Panc1 (cell line): ENCODE results near the gene GRIN2A. TPM values are rescaled to one million over a fixed set of nuclear protein-coding genes. Genes with fewer than 3 reads are reported as not detected.

Experiments
- ATAC-seq: fragments of 200-7000 bp; cut with Tn5 transposase; 2 replicates; pipeline ENCODE4 v1.9.1; 2020; ENCODE audit warnings: mild to moderate bottlenecking, moderate library complexity
- BruUV-seq: library from RNA; stranded (reverse); fragments of 400-500 nt; replicated peaks from 2 replicates; lab custom pipeline; 2021; lab: Mats Ljungman, UMichigan
- CTCF ChIA-PET: fragments of 300-600 bp; sonication (Branson Sonifier 250); formaldehyde crosslinking; loops from one replicate; lab custom pipeline; 2022; ENCODE audit warnings: antibody characterized with exemption; lab: Charles Lee
- POLR2A ChIA-PET: fragments of 300-600 bp; sonication (Branson Sonifier 250); formaldehyde crosslinking; loops from one replicate; lab custom pipeline; 2022; ENCODE audit warnings: antibody characterized with exemption; lab: Charles Lee
- DNase-seq: peaks from one replicate; pipeline ENCODE4 v3.0.0-alpha.2; 2010; ENCODE audit warnings: low read depth, low spot score
- H3K27ac ChIP-seq: 2 replicates; pipeline ENCODE4 v1.5.1; 2011; ENCODE audit warnings: mild to moderate bottlenecking, low read length, inconsistent platforms
- H3K27me3 ChIP-seq: fragments of 200-500 bp; sonication (Bioruptor generic); 2 replicates; pipeline ENCODE4 v1.6.0; 2014; ENCODE audit warnings: low read length, inconsistent platforms; ENCODE audit not compliant: control insufficient read depth, insufficient read depth
- H3K36me3 ChIP-seq: fragments of 200-500 bp; sonication (Bioruptor generic); 2 replicates; pipeline ENCODE4 v1.5.1; 2014; ENCODE audit warnings: inconsistent platforms, mild to moderate bottlenecking, low read length, moderate library complexity; ENCODE audit not compliant: control insufficient read depth, insufficient read depth
- H3K4me1 ChIP-seq: 2 replicates; pipeline ENCODE4 v1.5.1; 2011; ENCODE audit warnings: inconsistent platforms, mild to moderate bottlenecking, low read length, moderate library complexity; ENCODE audit not compliant: control insufficient read depth, insufficient read depth
- H3K4me3 ChIP-seq, 2 experiments: 2 replicates each; pipeline ENCODE4 v1.5.1; 2011 to 2012; ENCODE audit warnings: low read depth in 2 of 2, low read length in 2 of 2, mild to moderate bottlenecking in 2 of 2, inconsistent platforms in 1 of 2, moderate library complexity in 1 of 2
- H3K9me3 ChIP-seq: fragments of 200-500 bp; sonication (Bioruptor generic); 2 replicates; pipeline ENCODE4 v1.5.1; 2014; ENCODE audit warnings: low read depth, mild to moderate bottlenecking, inconsistent platforms, low read length, moderate library complexity; ENCODE audit not compliant: control insufficient read depth, insufficient read depth
- CTCF ChIP-seq: fragments of 450-650 bp; IDR thresholded peaks from 2 replicates; pipeline ENCODE4 v1.5.1; 2017; ENCODE audit warnings: mild to moderate bottlenecking
- POLR2AphosphoS5 ChIP-seq: IDR thresholded peaks from 2 replicates; pipeline ENCODE4 v1.6.1; 2012; ENCODE audit warnings: mild to moderate bottlenecking, low read depth, low read length, moderate library complexity
- REST ChIP-seq, 2 experiments: IDR thresholded peaks; 2 replicates each; pipeline ENCODE4 v1.6.1; 2011 to 2012; ENCODE audit warnings: low read depth in 2 of 2, control low read depth in 1 of 2, low read length in 1 of 2, mild to moderate bottlenecking in 1 of 2, moderate library complexity in 1 of 2; ENCODE audit not compliant: insufficient read depth in 1 of 2
- SIN3A ChIP-seq: IDR thresholded peaks from 2 replicates; pipeline ENCODE4 v1.6.1; 2012; ENCODE audit warnings: low read depth, mild to moderate bottlenecking, low read length, moderate library complexity, borderline replicate concordance; ENCODE audit not compliant: insufficient read depth
- TCF7L2 ChIP-seq: IDR thresholded peaks from 2 replicates; pipeline ENCODE4 v1.6.1; 2011; ENCODE audit warnings: mild to moderate bottlenecking, low read depth, low read length, inconsistent platforms
- in situ Hi-C: cut with HindIII; loops from 2 replicates; pipeline ENCODE4 v1.10.0; 2016; ENCODE audit warnings: low sequenced_read_pairs, low pct_unique_long_range_greater_than_20kb
- intact Hi-C: fragments of 100-400 bp; cut with micrococcal nuclease; formaldehyde crosslinking; loops from one replicate; pipeline ENCODE4 v1.10.0; 2022; ENCODE audit not compliant: unreplicated experiment
- total RNA-seq: library from RNA; stranded (reverse); gene quantifications from one replicate; pipeline ENCODE4 v1.2.1, GENCODE V29; 2021; ENCODE audit not compliant: unreplicated experiment

Gene GRIN2A
- total RNA-seq, 1 experiment from 2014 or later = 12.3 TPM

- intact Hi-C loops (no loop called here), in situ Hi-C loops (no loop called here)
- H3K9me3 ChIP-seq = no peaks in the 10 kb centered on the region
- ChIA-PET CTCF (no interaction called here), POLR2A (no interaction called here)
- no peaks in the 10 kb centered on the region for H3K27me3 ChIP-seq
- no peak for DNase-seq
- ATAC-seq = no peak
- BruUV-seq = no TSS peak
- no peaks in the 10 kb centered on the region for H3K36me3 ChIP-seq
- TF ChIP-seq SIN3A (no peak), REST (IDR thresholded peaks at IDR 0.05; ENCODE audit: insufficient read depth in 1 of 2, low read depth in 2 of 2, low read length in 1 of 2) (no peak), CTCF (no peak), POLR2AphosphoS5 (no peak), TCF7L2 (no peak)
- H3K4me1 ChIP-seq = no peaks in the 10 kb centered on the region
- no peak overlapping the region for H3K4me3 ChIP-seq
- no peak overlapping the region for H3K27ac ChIP-seq
These were observed 360.9 kb downstream of the GRIN2A start for GRCh38 chr16:9821331-9821730.

GRCh38 chr16:9820476-9821246, 361.6 kb downstream of the GRIN2A start:
- Histone ChIP-seq H3K36me3 (no peaks in the 10 kb centered on the region), H3K27ac (no peak overlapping the region), H3K4me3 (no peak overlapping the region), H3K4me1 (no peaks in the 10 kb centered on the region), H3K27me3 (no peaks in the 10 kb centered on the region), H3K9me3 (no peaks in the 10 kb centered on the region)
- BruUV-seq = no TSS peak
- in situ Hi-C loops (no loop called here), intact Hi-C loops (no loop called here)
- TF ChIP-seq CTCF = no peak
- TF ChIP-seq TCF7L2 = no peak
- no peak for TF ChIP-seq POLR2AphosphoS5
- TF ChIP-seq REST (IDR thresholded peaks at IDR 0.05; ENCODE audit: insufficient read depth in 1 of 2, low read depth in 2 of 2, low read length in 1 of 2) = no peak
- no peak for TF ChIP-seq SIN3A
- DNase-seq = no peak
- POLR2A ChIA-PET = no interaction called here
- CTCF ChIA-PET = no interaction called here
- ATAC-seq = no peak
